HG03060 (cell line): Measurements from ENCODE around the gene CCT3.
A peak's percentile ranks its signal among the peaks of the same experiment; 100 is the strongest.

Experiments used
- ATAC-seq: cut with Tn5 transposase; IDR thresholded peaks from one replicate; pipeline ENCODE4 v1.9.1; 2021; ENCODE audit warnings: low read depth, moderate number of reproducible peaks; ENCODE audit not compliant: unreplicated experiment

Gene CCT3

DNA sequence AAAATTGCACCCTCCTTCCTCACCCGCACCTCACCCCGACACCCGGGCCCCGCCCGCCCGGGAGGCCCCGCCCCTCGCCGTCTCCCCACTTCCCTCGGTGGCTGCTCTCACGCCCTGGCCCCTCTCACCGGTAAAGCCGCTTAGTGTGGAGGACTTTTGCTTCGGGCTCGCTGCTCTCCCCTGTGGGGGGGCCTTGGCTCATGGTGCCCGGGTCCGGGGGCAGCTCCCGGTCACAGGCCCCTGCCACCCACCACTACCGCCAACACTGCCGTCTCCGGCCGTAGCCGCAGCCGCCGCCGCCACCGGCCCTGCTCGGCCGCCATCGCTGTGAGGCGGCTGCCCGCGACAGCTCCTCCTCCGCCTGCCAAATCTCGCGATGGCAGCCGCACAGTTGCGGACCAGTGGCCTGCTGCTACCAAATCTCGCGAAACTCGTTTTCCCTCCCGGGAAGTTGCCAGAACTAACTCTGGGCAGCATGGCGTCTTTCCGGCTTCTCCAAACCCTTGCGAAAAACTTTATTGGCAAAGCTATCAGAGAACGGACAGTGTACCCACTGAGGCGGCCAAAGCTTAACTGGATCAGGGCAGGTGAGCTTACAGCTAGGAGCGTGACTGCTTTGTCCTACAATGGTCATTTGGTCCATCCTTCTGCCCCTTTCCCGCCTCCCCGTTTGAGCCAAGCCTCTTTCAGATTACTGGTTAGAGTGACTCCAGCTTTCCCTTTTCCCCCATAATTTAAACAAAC is 55.4 kb downstream of the CCT3 start, which contains the start of gene SMG5:
SMG5 (minus strand) TSS at position 347 of the 744 bp plus-strand sequence; CDS start at position 202, 145 bp downstream.
- peak; percentile 68 for ATAC-seq

DNA sequence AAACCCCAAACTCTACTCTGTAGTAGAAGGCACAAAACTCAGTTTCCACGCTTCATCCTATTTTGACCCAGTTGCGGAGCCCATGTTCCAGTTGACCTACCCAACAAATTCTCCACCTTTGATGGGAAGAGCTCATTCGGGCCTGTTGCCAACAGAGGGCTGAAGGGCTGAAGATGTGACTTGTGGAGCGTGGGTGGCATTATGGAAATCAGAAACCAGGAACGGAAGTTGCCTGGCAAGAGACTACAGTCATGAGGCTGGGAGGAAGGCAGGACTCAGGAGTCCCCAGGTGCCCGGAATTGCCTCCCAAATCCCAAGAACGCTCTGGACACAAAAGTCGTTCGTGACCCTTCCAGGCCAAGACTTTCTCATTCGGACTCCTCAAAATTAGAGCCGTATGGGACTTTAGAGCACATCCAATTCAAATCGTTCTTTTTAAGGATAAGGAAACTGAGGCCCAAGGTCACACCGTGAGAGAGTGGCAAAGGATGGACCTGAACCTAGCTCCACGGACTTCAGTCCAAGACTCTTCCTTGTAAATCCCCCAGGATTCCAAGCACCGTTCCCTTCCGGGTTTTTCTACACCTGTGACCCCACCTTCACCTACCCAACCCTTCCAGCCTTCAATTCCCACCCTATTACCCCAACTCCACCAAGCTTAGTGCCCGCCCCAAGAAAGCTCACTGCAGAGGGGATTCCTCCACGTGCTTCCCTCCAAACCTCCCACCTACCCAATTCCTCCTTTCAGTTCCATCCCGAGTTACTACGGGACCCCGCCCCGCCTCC is 56.2 kb downstream of the CCT3 start:
- ATAC-seq = no peak

DNA sequence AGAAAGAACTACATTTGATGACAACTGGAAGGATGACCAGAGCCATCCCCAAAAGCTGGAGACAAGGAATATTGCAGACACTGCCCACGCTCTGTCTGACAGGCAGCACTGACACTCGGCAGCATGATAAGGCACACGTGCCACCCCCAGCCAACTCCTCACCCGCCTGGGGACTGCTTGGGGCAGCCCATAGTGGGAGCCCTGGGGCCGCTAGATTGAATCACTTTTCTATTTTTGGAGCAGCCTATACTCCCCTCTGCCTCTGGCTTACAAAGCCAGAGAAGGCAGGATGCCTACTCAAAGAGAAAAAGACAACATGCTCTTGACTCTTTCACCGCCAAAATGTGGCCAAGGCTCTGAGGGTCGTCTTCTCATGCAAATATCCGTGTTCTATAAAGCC is 56.8 kb downstream of the CCT3 start:
- ATAC-seq = peak; percentile 59

DNA sequence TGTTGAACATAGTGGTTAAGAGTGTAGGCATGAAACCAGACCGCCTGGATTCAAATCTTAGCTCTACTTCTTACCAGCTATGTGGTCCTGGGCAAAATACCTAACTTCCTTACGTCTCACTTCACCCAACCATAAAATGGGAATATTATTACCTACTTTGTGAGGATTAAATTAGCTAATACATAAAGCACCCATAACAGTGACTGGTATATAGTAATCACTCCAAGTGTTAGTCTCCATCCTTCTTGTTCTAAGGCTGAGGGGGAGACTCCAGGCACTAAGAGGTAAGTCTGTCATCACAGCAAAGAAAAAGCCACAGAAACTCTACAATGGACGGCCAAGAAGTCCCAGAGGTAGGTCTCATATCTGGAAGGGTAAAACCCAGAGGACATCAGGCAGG is 58.3 kb downstream of the CCT3 start:
- ATAC-seq = no peak

DNA sequence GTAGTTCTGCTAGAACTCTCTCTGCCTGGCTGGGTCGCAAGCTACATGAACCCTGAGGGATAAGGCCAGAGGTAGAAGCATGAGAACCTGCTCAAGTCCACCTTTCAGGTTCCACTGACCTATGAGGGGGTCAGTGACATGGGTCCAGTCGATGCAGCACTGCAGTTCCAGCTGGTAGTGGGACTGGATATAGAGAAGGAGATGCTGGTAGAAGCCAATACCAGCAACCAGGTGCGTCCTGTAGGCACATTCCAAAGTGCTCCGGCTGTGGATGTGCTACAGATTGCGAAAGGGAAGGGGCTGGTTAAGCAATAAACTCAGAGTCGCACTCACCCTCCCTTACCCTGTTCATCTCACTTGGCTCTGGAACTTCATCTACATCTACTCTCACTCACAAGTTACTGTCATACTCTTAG is 61.1 kb downstream of the CCT3 start:
- ATAC-seq = no peak

DNA sequence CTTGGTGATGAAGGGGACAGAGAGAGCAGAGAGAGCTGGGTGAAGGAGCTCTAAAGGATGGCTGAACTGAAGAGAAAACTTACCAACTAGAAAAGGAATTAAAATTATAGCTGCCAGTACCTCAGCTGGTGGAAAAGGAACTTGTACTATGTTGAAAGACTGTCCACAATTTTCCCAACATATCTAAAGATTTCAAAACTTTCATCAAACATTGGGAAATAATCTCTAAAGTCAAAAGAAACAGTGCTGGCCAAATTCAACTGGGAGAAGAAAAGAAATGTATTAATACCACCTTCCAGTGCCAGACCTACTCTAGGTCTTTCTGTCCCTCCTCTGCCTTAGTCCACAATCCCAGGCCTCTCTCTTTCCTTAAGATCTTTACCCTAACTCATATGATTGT is 61.6 kb downstream of the CCT3 start:
- no peak for ATAC-seq

DNA sequence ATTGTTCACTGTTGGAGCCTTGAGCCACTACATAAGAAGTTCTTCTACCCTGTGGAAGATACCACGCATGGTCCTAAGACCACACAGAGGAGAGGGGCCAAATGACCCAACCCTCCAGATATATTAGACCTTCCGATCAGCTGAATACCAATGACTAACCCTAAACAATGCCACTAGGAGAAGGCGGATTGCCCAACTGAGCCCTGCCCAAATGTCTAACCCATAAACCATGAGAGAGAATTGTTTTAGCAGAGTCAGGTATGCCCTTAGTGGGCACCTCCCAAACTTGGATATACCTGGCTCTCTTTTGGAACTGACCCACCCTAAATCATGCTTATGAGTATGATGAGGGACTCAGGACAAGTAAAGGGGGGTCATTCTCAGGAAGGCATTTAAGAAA is 67.8 kb downstream of the CCT3 start:
- ATAC-seq = no peak

DNA sequence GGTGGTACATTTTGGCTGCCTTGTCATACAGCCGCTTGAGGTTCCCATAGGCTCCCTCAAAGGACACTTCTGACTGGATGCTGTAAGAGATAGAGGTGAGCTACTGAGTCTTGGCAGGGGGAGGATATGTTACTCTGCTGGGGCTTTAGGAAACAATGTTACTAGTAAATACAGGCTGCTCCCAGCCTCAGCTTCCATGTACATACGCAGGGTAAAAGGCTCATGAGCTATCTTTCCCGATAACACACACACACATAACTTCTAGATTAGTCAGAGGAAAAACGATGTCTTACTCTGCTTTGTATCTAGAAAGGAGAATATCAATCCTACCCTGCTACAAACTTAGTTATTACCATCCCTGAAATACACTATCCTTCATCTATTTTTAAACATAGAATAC is 69.8 kb downstream of the CCT3 start:
- ATAC-seq = no peak

DNA sequence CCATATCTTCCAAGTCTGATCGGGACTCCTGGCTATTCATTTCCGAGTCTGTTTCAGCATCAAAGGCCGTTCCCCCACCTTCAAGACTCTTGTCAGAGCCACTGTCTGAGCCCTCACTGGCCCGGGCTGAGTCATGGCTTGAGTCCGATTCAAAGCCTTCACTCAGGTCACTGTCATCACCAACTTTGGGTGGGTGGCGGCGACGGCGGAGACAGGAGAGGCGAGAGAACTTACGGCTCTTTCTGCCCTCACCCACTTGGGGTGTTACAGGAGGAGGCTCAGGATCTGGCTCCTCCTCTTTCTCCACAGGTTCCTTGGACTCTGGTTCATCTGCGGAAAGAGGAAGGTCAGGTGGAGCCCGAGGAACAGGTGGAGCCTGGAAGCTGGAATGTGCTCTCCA is 72.0 kb downstream of the CCT3 start:
- no peak for ATAC-seq

DNA sequence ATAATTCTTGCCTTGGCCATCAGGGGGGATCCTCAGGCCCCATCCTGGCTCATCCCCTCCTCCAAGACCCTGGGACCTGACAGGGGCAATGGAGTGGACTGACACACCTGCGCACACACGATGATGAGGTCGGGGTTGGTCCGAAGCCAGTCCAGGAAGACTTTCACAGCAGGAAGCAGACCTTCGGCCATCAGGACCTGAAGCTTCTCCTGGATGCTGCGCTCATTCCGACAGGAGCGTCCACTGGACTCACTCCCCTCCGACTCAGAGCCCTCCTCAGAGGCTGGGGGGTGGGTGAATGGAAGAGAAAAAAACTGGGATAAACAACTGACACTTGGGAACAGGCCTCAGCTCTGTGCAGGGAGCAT is 74.8 kb downstream of the CCT3 start:
- no peak for ATAC-seq

DNA sequence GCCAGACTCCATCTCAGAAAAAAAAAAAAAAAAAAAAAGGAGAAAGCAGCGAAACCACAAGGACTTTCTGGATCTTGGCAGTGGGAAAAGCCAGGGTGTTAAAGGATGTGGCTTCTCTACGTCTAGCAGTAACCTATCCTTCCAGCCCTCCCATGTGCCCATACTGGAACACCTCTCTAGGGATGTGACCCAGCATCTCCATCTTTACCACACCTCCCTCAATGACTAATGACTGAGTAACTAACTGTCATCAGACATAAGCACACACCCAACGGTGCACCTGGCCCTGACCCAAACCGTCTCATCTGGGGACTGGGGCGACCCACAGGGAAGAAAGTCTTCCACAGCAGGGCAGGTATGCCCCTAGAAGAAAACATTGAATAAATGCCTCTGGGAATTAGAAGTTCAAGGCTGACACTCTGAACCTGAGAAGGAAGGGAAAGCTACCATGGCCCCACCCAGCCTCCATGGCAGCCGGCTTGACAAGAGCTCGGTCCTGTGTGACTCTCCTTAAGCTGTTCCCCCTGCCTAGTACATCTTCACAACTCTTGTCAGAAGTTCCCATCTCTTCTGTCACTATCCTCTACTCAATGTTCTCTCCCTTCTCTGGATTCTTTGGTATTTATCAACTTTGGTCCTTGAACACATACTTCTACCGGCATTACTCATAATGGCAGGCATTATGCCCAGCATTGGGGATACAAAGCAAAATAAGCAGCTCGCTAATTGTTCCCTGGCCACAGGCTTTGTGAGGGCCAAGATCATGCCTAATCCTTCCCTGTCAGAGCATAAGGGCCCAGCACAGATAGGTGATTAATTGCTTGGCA is 75.4 kb downstream of the CCT3 start:
- no peak for ATAC-seq

DNA sequence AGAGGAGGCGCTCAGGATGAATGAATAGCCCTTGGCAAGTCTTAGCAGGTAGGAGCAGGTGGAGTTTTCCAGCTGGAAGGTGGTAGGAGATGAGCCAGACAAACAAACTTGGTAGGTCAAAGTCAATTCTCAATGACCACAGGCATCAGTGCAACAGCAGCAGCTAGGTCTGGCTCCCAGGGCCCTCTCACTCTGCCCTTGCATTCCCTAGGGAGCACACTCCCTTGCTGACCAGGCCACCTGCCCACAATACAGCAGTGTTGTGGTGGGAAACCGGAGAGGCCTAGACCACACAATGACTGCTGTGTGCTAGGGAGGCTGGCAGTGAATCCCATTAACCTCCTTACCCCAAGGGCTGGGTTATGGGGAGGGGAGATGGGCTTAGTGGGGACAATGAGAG is 77.2 kb downstream of the CCT3 start:
- ATAC-seq = no peak

DNA sequence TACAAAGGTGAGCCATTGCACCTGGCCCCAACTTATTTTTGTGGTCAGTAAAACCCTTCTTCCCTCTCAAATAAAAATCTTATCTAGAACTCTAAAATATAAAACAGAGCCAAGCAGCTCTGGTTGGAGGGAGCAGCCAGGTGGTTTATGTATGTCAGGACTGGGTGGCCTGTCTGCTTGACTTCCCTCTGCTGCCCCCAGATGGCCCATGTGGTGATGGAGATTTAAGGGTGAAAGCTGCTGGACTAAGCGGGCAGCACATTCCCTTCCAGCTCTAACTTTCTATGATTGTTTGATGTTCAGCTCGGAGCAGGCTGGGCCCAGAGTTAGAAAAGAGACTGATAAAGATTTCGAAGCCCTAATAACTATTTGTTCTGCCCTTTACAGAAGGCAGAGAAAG is 78.3 kb downstream of the CCT3 start:
- no peak for ATAC-seq
